T-helper 2 cell treated with Interferon-gamma antibody and Interleukin-4, amounts not matched to agents 100 ng/mL and 5 ng/mL, for 36 hours (primary cell): Measurements from ENCODE around the gene NTRK3. TPM values are rescaled to one million over a fixed set of nuclear protein-coding genes. Genes with fewer than 3 reads are reported as not detected.

ENCODE experiments used
- intact Hi-C: fragments of 100-400 bp; cut with micrococcal nuclease; formaldehyde crosslinking; loops from one replicate; pipeline ENCODE4 v1.15.1; 2023
- total RNA-seq: library from RNA; stranded (reverse); gene quantifications from 2 replicates; pipeline ENCODE4 v1.2.3, GENCODE V29; 2022

The NTRK3 gene
- total RNA-seq, 1 donor from 2014 or later: not detected

- intact Hi-C loops: no loop called here
Measured at GRCh38 chr15:88185584-88185983, 71.0 kb downstream of the NTRK3 start.

GRCh38 chr15:88181613-88182012 is 74.9 kb downstream of the NTRK3 start:
- intact Hi-C loops: no loop called here

GRCh38 chr15:88179562-88179961 is 77.0 kb downstream of the NTRK3 start:
- intact Hi-C loops: no loop called here

GRCh38 chr15:88178631-88179030 is 77.9 kb downstream of the NTRK3 start:
- intact Hi-C loops: no loop called here

GRCh38 chr15:88177451-88177850 is 79.1 kb downstream of the NTRK3 start:
- intact Hi-C loops: no loop called here

- intact Hi-C loops: no loop called here
Measured at GRCh38 chr15:88174571-88174970, 82.0 kb downstream of the NTRK3 start.

GRCh38 chr15:88166082-88166993 is 90.2 kb downstream of the NTRK3 start:
- intact Hi-C loops: no loop called here

GRCh38 chr15:88161636-88162035 is 94.9 kb downstream of the NTRK3 start:
- intact Hi-C loops: no loop called here

- intact Hi-C loops: no loop called here
Measured at GRCh38 chr15:88155310-88155709, 101.2 kb downstream of the NTRK3 start.

GRCh38 chr15:88152672-88153071 is 103.9 kb downstream of the NTRK3 start:
- intact Hi-C loops: no loop called here

GRCh38 chr15:88147760-88148159 is 108.8 kb downstream of the NTRK3 start:
- intact Hi-C loops: no loop called here

GRCh38 chr15:88144921-88145653 is 111.5 kb downstream of the NTRK3 start:
- intact Hi-C loops: no loop called here

- intact Hi-C loops: no loop called here
Measured at GRCh38 chr15:88142121-88142520, 114.4 kb downstream of the NTRK3 start.

GRCh38 chr15:88141269-88141889 is 115.2 kb downstream of the NTRK3 start:
- intact Hi-C loops: no loop called here

GRCh38 chr15:88140398-88140797 is 116.1 kb downstream of the NTRK3 start:
- intact Hi-C loops: no loop called here

- intact Hi-C loops: no loop called here
Measured at GRCh38 chr15:88139936-88140335, 116.6 kb downstream of the NTRK3 start.

- intact Hi-C loops: no loop called here
Measured at GRCh38 chr15:88133795-88134194, 122.7 kb downstream of the NTRK3 start.

- intact Hi-C loops: no loop called here
Measured at GRCh38 chr15:88132499-88132898, 124.0 kb downstream of the NTRK3 start.

- intact Hi-C loops: no loop called here
Measured at GRCh38 chr15:88131937-88132336, 124.6 kb downstream of the NTRK3 start.

GRCh38 chr15:88127432-88127790 is 129.1 kb downstream of the NTRK3 start:
- intact Hi-C loops: no loop called here

GRCh38 chr15:88126695-88127431 is 129.7 kb downstream of the NTRK3 start:
- intact Hi-C loops: no loop called here
